GM10248 (cell line): Measurements from ENCODE around the gene CCDC57.
A peak's percentile ranks its signal among the peaks of the same experiment; 100 is the strongest.

Experiments used
- CTCF ChIA-PET: fragments of 300-600 bp; sonication (Branson Sonifier 250); formaldehyde crosslinking; extraction: SDS; loops from one replicate; lab custom pipeline; 2021; ENCODE audit warnings: antibody characterized with exemption; lab: Yijun Ruan, JAX
- POLR2A ChIA-PET: fragments of 350-650 bp; sonication (Branson Sonifier 250); formaldehyde crosslinking; extraction: SDS; loops from one replicate; lab custom pipeline; 2020; ENCODE audit warnings: antibody characterized with exemption; lab: Yijun Ruan, JAX
- DNase-seq: peaks from one replicate; pipeline ENCODE4 v3.0.0; 2012; ENCODE audit errors: extremely low spot score
- CTCF ChIP-seq: IDR thresholded peaks from 2 replicates; pipeline ENCODE4 v1.5.1; 2012; ENCODE audit warnings: mild to moderate bottlenecking, low read depth; ENCODE audit errors: extremely low read depth, missing control alignments, control extremely low read depth

The CCDC57 gene

GRCh38 chr17:82105882-82106687 is 106.6 kb downstream of the CCDC57 start:
- ChIA-PET POLR2A (interaction anchor here (1.0 to 2.0 kb wide), 2 partner anchors 8 to 10 kb away, joined by 4 to 7 read pairs; partner anchors contain the start of gene FASN), CTCF (interaction anchor here (0.8 to 3.1 kb wide), 17 partner anchors 8 to 147 kb away, joined by 3 to 17 read pairs (median 4); partner anchors contain the start of gene DCXR)
- DNase-seq = peak; percentile 92
- TF ChIP-seq CTCF = peak; percentile 49

- CTCF ChIA-PET = interaction anchor here (0.8 to 3.1 kb wide), 18 partner anchors 9 to 146 kb away, joined by 3 to 17 read pairs (median 4); partner anchors contain the start of gene DCXR
- no peak for TF ChIP-seq CTCF
- POLR2A ChIA-PET = interaction anchor here (1.0 kb wide), 1 partner anchor 9 kb away, joined by 4 read pairs; no protein-coding TSS in a partner anchor
- no peak for DNase-seq
These were observed 107.2 kb downstream of the CCDC57 start for GRCh38 chr17:82105417-82105881.

- TF ChIP-seq CTCF = no peak
- DNase-seq = no peak
- ChIA-PET CTCF (interaction anchor here (1.1 to 2.7 kb wide), 4 partner anchors 23 to 145 kb away, joined by 3 to 9 read pairs (median 6); no protein-coding TSS in a partner anchor), POLR2A (no interaction called here)
These were observed 107.7 kb downstream of the CCDC57 start for GRCh38 chr17:82104797-82105416.

GRCh38 chr17:82103553-82104451 is 108.8 kb downstream of the CCDC57 start:
- ChIA-PET CTCF (interaction anchor here (0.9 to 1.9 kb wide), 5 partner anchors 10 to 144 kb away, joined by 3 to 5 read pairs (median 3); no protein-coding TSS in a partner anchor), POLR2A (interaction anchor here (0.6 kb wide), 1 partner anchor 11 kb away, joined by 3 read pairs; no protein-coding TSS in a partner anchor)
- DNase-seq = no peak
- no peak for TF ChIP-seq CTCF

- ChIA-PET POLR2A (no interaction called here), CTCF (interaction anchor here (1.6 kb wide), 1 partner anchor 11 kb away, joined by 5 read pairs; no protein-coding TSS in a partner anchor)
- no peak for DNase-seq
- TF ChIP-seq CTCF = no peak
These were observed 110.6 kb downstream of the CCDC57 start for GRCh38 chr17:82101767-82102679.
